Thymus (tissue), 11 donors: Measurements from ENCODE around the gene MAST3. TPM values are rescaled to one million over a fixed set of nuclear protein-coding genes. Genes with fewer than 3 reads are reported as not detected.

Experiments
- DNase-seq, 9 donors: peaks; one replicate each; pipeline ENCODE4 v3.0.0-alpha.2; 2013; ENCODE audit warnings: low spot score in 9 of 9, low read depth in 6 of 9, missing footprints in 1 of 9
- H3K27ac ChIP-seq, 2 donors: one replicate each; pipeline ENCODE4 v1.5.1; 2013; ENCODE audit warnings: control low read depth in 1 of 2, low read depth in 1 of 2, low read length in 1 of 2, mild to moderate bottlenecking in 1 of 2, moderate library complexity in 1 of 2
- H3K27me3 ChIP-seq, 2 donors: one replicate each; pipeline ENCODE4 v1.5.1; 2013; ENCODE audit warnings: low read length in 1 of 2; ENCODE audit not compliant: control insufficient read depth in 2 of 2, insufficient read depth in 1 of 2
- H3K36me3 ChIP-seq, 2 donors: one replicate each; pipeline ENCODE4 v1.5.1; 2013; ENCODE audit warnings: low read length in 1 of 2, mild to moderate bottlenecking in 1 of 2, moderate library complexity in 1 of 2; ENCODE audit not compliant: control insufficient read depth in 2 of 2, insufficient read depth in 2 of 2
- H3K4me1 ChIP-seq, 2 donors: one replicate each; pipeline ENCODE4 v1.5.1; 2013; ENCODE audit warnings: low read length in 2 of 2; ENCODE audit not compliant: control insufficient read depth in 2 of 2, insufficient read depth in 2 of 2
- H3K4me3 ChIP-seq, 2 donors: one replicate each; pipeline ENCODE4 v1.5.1; 2013; ENCODE audit warnings: low read length in 2 of 2, control low read depth in 1 of 2, mild to moderate bottlenecking in 1 of 2
- H3K9me3 ChIP-seq, 2 donors: one replicate each; pipeline ENCODE4 v1.5.1; 2013; ENCODE audit warnings: low read length in 1 of 2, mild to moderate bottlenecking in 1 of 2; ENCODE audit not compliant: control insufficient read depth in 2 of 2, insufficient read depth in 1 of 2
- WGBS: extraction: QIAGEN DNeasy Blood & Tissue Kit; methylation state at CpG from one replicate; pipeline ENCODE4 v1.1.7; 2013; 5-methylcytosine and 5-hydroxymethylcytosine counted together
- polyA plus RNA-seq: library from polyadenylated mRNA; stranded (reverse); fragments of 200-250 nt; gene quantifications from one replicate; pipeline ENCODE4 v1.2.3, GENCODE V29; 2013
- total RNA-seq: library from RNA; stranded (reverse); fragments of 120-200 nt; gene quantifications from one replicate; pipeline ENCODE4 v1.2.4, GENCODE V29; 2013
- donor health status: healthy.

Gene MAST3
- total and polyA plus RNA-seq, 2 donors, result 2.0 to 8.9 TPM

- no peak for DNase-seq
- WGBS, result 89% methylated on average over 6 of the region's 6 CpGs
Observed at GRCh38 chr19:18093439-18094161, 4.0 kb upstream of the MAST3 start.

GRCh38 chr19:18096258-18096657 lies 1.3 kb upstream of the MAST3 start:
- H3K4me3 ChIP-seq, result no peak overlapping the region
- H3K4me1 ChIP-seq, result peaks cover 23 to 44% of the 10 kb centered on the region in 2 donors
- no peak overlapping the region for H3K27ac ChIP-seq
- DNase-seq, result no peak
- WGBS, result 98% methylated on average over 2 of the region's 2 CpGs
- peaks cover 0 to 4% of the 10 kb centered on the region in 2 donors for H3K9me3 ChIP-seq
- peaks cover 15 to 21% of the 10 kb centered on the region in 2 donors for H3K27me3 ChIP-seq
- no peaks in the 10 kb centered on the region for H3K36me3 ChIP-seq

More at GRCh38 chr19:18093439-18094161, 4.0 kb upstream of the MAST3 start:
- peaks cover 6 to 8% of the 10 kb centered on the region in 2 donors for H3K27me3 ChIP-seq
- H3K27ac ChIP-seq, result no peak overlapping the region
- peaks cover 24 to 58% of the 10 kb centered on the region in 2 donors for H3K4me1 ChIP-seq
- no peaks in the 10 kb centered on the region for H3K9me3 ChIP-seq
- no peaks in the 10 kb centered on the region for H3K36me3 ChIP-seq
- no peak overlapping the region for H3K4me3 ChIP-seq

GRCh38 chr19:18097993-18098890 lies 664 bp downstream of the MAST3 start:
- DNase-seq, result peak in 1 of 9 donors; percentile 9
- H3K4me3 ChIP-seq, result peak overlapping the region; percentile 39 to 65
- peaks cover 0 to 4% of the 10 kb centered on the region in 2 donors for H3K9me3 ChIP-seq
- H3K27me3 ChIP-seq, result peaks cover 15 to 21% of the 10 kb centered on the region in 2 donors
- H3K4me1 ChIP-seq, result peaks cover 17 to 27% of the 10 kb centered on the region in 2 donors
- WGBS, result 37% methylated on average over 22 of the region's 22 CpGs
- no peaks in the 10 kb centered on the region for H3K36me3 ChIP-seq
- H3K27ac ChIP-seq, result peak overlapping the region in 1 of 2 donors; percentile 30

- H3K27ac ChIP-seq, result peak overlapping the region in 1 of 2 donors; percentile 52
- DNase-seq, result peak in 1 of 9 donors; percentile 48
- H3K9me3 ChIP-seq, result peaks cover 0 to 4% of the 10 kb centered on the region in 2 donors
- H3K4me3 ChIP-seq, result peak overlapping the region; percentile 29 to 65
- peaks cover 18 to 34% of the 10 kb centered on the region in 2 donors for H3K4me1 ChIP-seq
- H3K27me3 ChIP-seq, result peaks cover 15 to 21% of the 10 kb centered on the region in 2 donors
- WGBS, result 4% methylated on average over 34 of the region's 34 CpGs
- H3K36me3 ChIP-seq, result no peaks in the 10 kb centered on the region
Observed at GRCh38 chr19:18098891-18099622, 1.5 kb downstream of the MAST3 start.

GRCh38 chr19:18099623-18099995 lies 2.0 kb downstream of the MAST3 start:
- H3K4me1 ChIP-seq, result peaks cover 19 to 39% of the 10 kb centered on the region in 2 donors
- H3K36me3 ChIP-seq, result no peaks in the 10 kb centered on the region

GRCh38 chr19:18100710-18101109 lies 3.1 kb downstream of the MAST3 start:
- peaks cover 15 to 21% of the 10 kb centered on the region in 2 donors for H3K27me3 ChIP-seq
- no peaks in the 10 kb centered on the region for H3K36me3 ChIP-seq
- no peak for DNase-seq
- no peak overlapping the region for H3K4me3 ChIP-seq
- H3K9me3 ChIP-seq, result peaks cover 0 to 4% of the 10 kb centered on the region in 2 donors
- WGBS, result 92% methylated on average over 18 of the region's 18 CpGs
- no peak overlapping the region for H3K27ac ChIP-seq
- H3K4me1 ChIP-seq, result peaks cover 19 to 42% of the 10 kb centered on the region in 2 donors

More at GRCh38 chr19:18099623-18099995, 2.0 kb downstream of the MAST3 start:
- Histone ChIP-seq H3K9me3 (peaks cover 0 to 4% of the 10 kb centered on the region in 2 donors), H3K4me3 (no peak overlapping the region), H3K27ac (no peak overlapping the region), H3K27me3 (peaks cover 15 to 21% of the 10 kb centered on the region in 2 donors)
- WGBS, result 95% methylated on average over 8 of the region's 8 CpGs
- no peak for DNase-seq

GRCh38 chr19:18101268-18101667 lies 3.7 kb downstream of the MAST3 start:
- Histone ChIP-seq H3K36me3 (no peaks in the 10 kb centered on the region), H3K27ac (no peak overlapping the region), H3K4me1 (peaks cover 19 to 42% of the 10 kb centered on the region in 2 donors), H3K9me3 (peaks cover 0 to 4% of the 10 kb centered on the region in 2 donors), H3K27me3 (peaks cover 15 to 21% of the 10 kb centered on the region in 2 donors), H3K4me3 (no peak overlapping the region)
- no peak for DNase-seq
- 90% methylated on average over 3 of the region's 3 CpGs for WGBS

- H3K27ac ChIP-seq, result no peak overlapping the region
Observed at GRCh38 chr19:18102916-18103542, 5.5 kb downstream of the MAST3 start.

More at GRCh38 chr19:18102916-18103542, 5.5 kb downstream of the MAST3 start:
- H3K9me3 ChIP-seq, result peaks cover 0 to 4% of the 10 kb centered on the region in 2 donors
- no peak for DNase-seq
- peaks cover 15 to 19% of the 10 kb centered on the region in 2 donors for H3K27me3 ChIP-seq
- no peaks in the 10 kb centered on the region for H3K36me3 ChIP-seq
- H3K4me3 ChIP-seq, result no peak overlapping the region
- peaks cover 15 to 42% of the 10 kb centered on the region in 2 donors for H3K4me1 ChIP-seq
- 95% methylated on average over 15 of the region's 15 CpGs for WGBS
